Esophagus squamous epithelium (tissue), 4 donors: ENCODE data around the gene DAPK1.

Experiments used
- POLR2A ChIP-seq, 4 donors: fragments of 450-650 bp; IDR thresholded peaks; one replicate each; pipeline ENCODE4 v1.6.1; 2017; ENCODE audit warnings: antibody characterized with exemption in 4 of 4, mild to moderate bottlenecking in 4 of 4, moderate library complexity in 3 of 4
- TF ChIP-seq, protein P1 (sequence below), 6 experiments: fragments of 450-650 bp in 4 of 6; fragments of 200-600 bp in 2 of 6; sonication (generic) in 2 of 6; IDR thresholded peaks; one replicate each; pipeline ENCODE4 v1.5.1; 2016 to 2019; ENCODE audit warnings: antibody characterized with exemption in 6 of 6, mild to moderate bottlenecking in 4 of 6, moderate library complexity in 4 of 6

- no peak for TF ChIP-seq POLR2A (IDR thresholded peaks at IDR 0.05)
- TF ChIP-seq, protein P1, sequence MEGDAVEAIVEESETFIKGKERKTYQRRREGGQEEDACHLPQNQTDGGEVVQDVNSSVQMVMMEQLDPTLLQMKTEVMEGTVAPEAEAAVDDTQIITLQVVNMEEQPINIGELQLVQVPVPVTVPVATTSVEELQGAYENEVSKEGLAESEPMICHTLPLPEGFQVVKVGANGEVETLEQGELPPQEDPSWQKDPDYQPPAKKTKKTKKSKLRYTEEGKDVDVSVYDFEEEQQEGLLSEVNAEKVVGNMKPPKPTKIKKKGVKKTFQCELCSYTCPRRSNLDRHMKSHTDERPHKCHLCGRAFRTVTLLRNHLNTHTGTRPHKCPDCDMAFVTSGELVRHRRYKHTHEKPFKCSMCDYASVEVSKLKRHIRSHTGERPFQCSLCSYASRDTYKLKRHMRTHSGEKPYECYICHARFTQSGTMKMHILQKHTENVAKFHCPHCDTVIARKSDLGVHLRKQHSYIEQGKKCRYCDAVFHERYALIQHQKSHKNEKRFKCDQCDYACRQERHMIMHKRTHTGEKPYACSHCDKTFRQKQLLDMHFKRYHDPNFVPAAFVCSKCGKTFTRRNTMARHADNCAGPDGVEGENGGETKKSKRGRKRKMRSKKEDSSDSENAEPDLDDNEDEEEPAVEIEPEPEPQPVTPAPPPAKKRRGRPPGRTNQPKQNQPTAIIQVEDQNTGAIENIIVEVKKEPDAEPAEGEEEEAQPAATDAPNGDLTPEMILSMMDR (IDR thresholded peaks at IDR 0.05) = no peak
Observed at GRCh38 chr9:87601595-87601994, 103.9 kb downstream of the DAPK1 start.
